B cell (primary cell): ENCODE data around the gene ZMYM2. TPM values are rescaled to one million over a fixed set of nuclear protein-coding genes. Genes with fewer than 3 reads are reported as not detected.

Experiments
- ATAC-seq: fragments of 200-7000 bp; cut with Tn5 transposase; one replicate; pipeline ENCODE4 v1.10.0; 2021; ENCODE audit warnings: low read depth, mild to moderate bottlenecking, moderate number of reproducible peaks, moderate library complexity
- CTCF ChIA-PET: fragments of 350-600 bp; sonication (Branson Sonifier 250); formaldehyde crosslinking; loops from one replicate; lab custom pipeline; 2021; ENCODE audit warnings: antibody characterized with exemption, inconsistent platforms; lab: Charles Lee
- POLR2A ChIA-PET: fragments of 350-600 bp; sonication (Branson Sonifier 250); formaldehyde crosslinking; loops from one replicate; lab custom pipeline; 2021; ENCODE audit warnings: antibody characterized with exemption; lab: Charles Lee
- DNase-seq: peaks from one replicate; pipeline ENCODE4 v3.0.0; 2013
- H2AFZ ChIP-seq: 2 replicates; pipeline ENCODE4 v1.6.1; 2012; ENCODE audit warnings: mild to moderate bottlenecking, low read depth, low read length; ENCODE audit not compliant: insufficient read depth, poor library complexity, severe bottlenecking
- H3K27ac ChIP-seq, 2 donors: 1 replicate in 1 of 2; 2 replicates in 1 of 2; pipeline ENCODE4 v1.5.1; 2012 to 2013; ENCODE audit warnings: low read length in 2 of 2, mild to moderate bottlenecking in 2 of 2, moderate library complexity in 1 of 2
- H3K27me3 ChIP-seq, 4 experiments: fragments of 200-600 bp in 1 of 4; sonication (generic) in 1 of 4; replicated peaks in 1 of 4; 1 replicate in 2 of 4; 2 replicates in 2 of 4; pipeline versions ENCODE4 v1.6.1 to v1.7.0; 2013 to 2016; ENCODE audit warnings: low read length in 3 of 4, mild to moderate bottlenecking in 2 of 4, mixed read lengths in 1 of 4, moderate library complexity in 1 of 4; ENCODE audit not compliant: insufficient read depth in 4 of 4, control insufficient read depth in 3 of 4; ENCODE audit errors: control extremely low read depth in 1 of 4
- H3K36me3 ChIP-seq, 2 experiments: replicated peaks in 1 of 2; 1 replicate in 1 of 2; 2 replicates in 1 of 2; pipeline versions ENCODE4 v1.6.1 to v1.7.1; 2013; ENCODE audit warnings: low read length in 1 of 2; ENCODE audit not compliant: insufficient read depth in 2 of 2, control insufficient read depth in 1 of 2; ENCODE audit errors: control extremely low read depth in 1 of 2, extremely low read depth in 1 of 2
- H3K4me1 ChIP-seq, 2 donors: fragments of 200-600 bp in 1 of 2; sonication (generic) in 1 of 2; 1 replicate in 1 of 2; 2 replicates in 1 of 2; pipeline versions ENCODE4 v1.5.1 to v1.6.1; 2013 to 2017; ENCODE audit warnings: low read length in 2 of 2; ENCODE audit not compliant: control insufficient read depth in 2 of 2, insufficient read depth in 2 of 2
- H3K4me2 ChIP-seq: replicated peaks from 2 replicates; pipeline ENCODE3; 2012; ENCODE audit warnings: mild to moderate bottlenecking, low read depth, low read length; ENCODE audit not compliant: poor library complexity, severe bottlenecking
- H3K4me3 ChIP-seq, 5 experiments: fragments of 200-600 bp in 1 of 5; sonication (generic) in 1 of 5; 1 replicate in 3 of 5; 2 replicates in 2 of 5; pipeline versions ENCODE4 v1.5.1 to v1.7.0; 2011 to 2016; ENCODE audit warnings: low read length in 4 of 5, mild to moderate bottlenecking in 4 of 5, low read depth in 2 of 5, control low read depth in 1 of 5, moderate library complexity in 1 of 5; ENCODE audit not compliant: insufficient read depth in 1 of 5; ENCODE audit errors: control extremely low read depth in 1 of 5, extremely low read depth in 1 of 5
- H3K79me2 ChIP-seq: fragments of 200-600 bp; sonication (generic); one replicate; pipeline ENCODE4 v1.6.0; 2016; ENCODE audit warnings: low read length; ENCODE audit not compliant: control insufficient read depth, insufficient read depth
- H3K9ac ChIP-seq: fragments of 200-600 bp; sonication (generic); 2 replicates; pipeline ENCODE4 v1.6.1; 2017; ENCODE audit warnings: mild to moderate bottlenecking, low read length, moderate library complexity
- H3K9me3 ChIP-seq, 3 donors: one replicate each; pipeline versions ENCODE4 v1.6.1 to v1.7.1; 2013; ENCODE audit warnings: low read length in 2 of 3; ENCODE audit not compliant: control insufficient read depth in 2 of 3, insufficient read depth in 1 of 3; ENCODE audit errors: control extremely low read depth in 1 of 3
- H4K20me1 ChIP-seq: 2 replicates; pipeline ENCODE4 v1.6.0; 2012; ENCODE audit warnings: mild to moderate bottlenecking, low read length; ENCODE audit not compliant: insufficient read depth, control insufficient read depth, poor library complexity, severe bottlenecking
- H3K27ac Mint-ChIP-seq: one replicate; pipeline ENCODE4 v1.8.0; 2021; ENCODE audit warnings: mixed read lengths
- H3K27me3 Mint-ChIP-seq: one replicate; pipeline ENCODE4 v1.8.0; 2021; ENCODE audit warnings: mixed read lengths
- H3K4me1 Mint-ChIP-seq: one replicate; pipeline ENCODE4 v1.8.0; 2021; ENCODE audit warnings: mixed read lengths
- H3K4me3 Mint-ChIP-seq: one replicate; pipeline ENCODE4 v1.8.0; 2021; ENCODE audit warnings: mixed read lengths
- H3K9me3 Mint-ChIP-seq: one replicate; pipeline ENCODE4 v1.8.0; 2022; ENCODE audit warnings: mixed read lengths; ENCODE audit not compliant: insufficient read depth
- EZH2 ChIP-seq: IDR thresholded peaks from 2 replicates; pipeline ENCODE4 v1.6.1; 2012; ENCODE audit warnings: borderline replicate concordance, low read depth, mild to moderate bottlenecking, moderate library complexity, low read length; ENCODE audit not compliant: insufficient read depth, poor library complexity, severe bottlenecking
- WGBS: methylation state at CpG from one replicate; pipeline ENCODE4 v1.1.5; 2013; ENCODE audit warnings: missing lambda C conversion rate; ENCODE audit not compliant: insufficient coverage; 5-methylcytosine and 5-hydroxymethylcytosine counted together
- intact Hi-C: fragments of 100-400 bp; cut with micrococcal nuclease; formaldehyde crosslinking; loops from one replicate; pipeline ENCODE4 v1.10.0; 2022
- polyA plus RNA-seq: library from polyadenylated mRNA; depleted of rRNA; stranded (reverse); fragments of >200 nt; gene quantifications from 2 replicates; pipeline ENCODE4 v1.2.3, GENCODE V29; 2012
- total RNA-seq, 2 donors: library from RNA; stranded (reverse); fragments of 120-200 nt in 1 of 2; gene quantifications; 1 replicate in 1 of 2; 2 replicates in 1 of 2; pipeline versions ENCODE4 v1.2.3 to v1.2.4, GENCODE V29; 2013 to 2022
- TF ChIP-seq, protein P1 (sequence below): fragments of 200-600 bp; IDR thresholded peaks from one replicate; pipeline ENCODE4 v1.8.0; 2022; ENCODE audit warnings: antibody characterized with exemption, mild to moderate bottlenecking

Gene ZMYM2
- total and polyA plus RNA-seq, 2 donors (not counting 1 experiment from before 2014, with no cell fraction given): 21.7 to 131 TPM

DNA sequence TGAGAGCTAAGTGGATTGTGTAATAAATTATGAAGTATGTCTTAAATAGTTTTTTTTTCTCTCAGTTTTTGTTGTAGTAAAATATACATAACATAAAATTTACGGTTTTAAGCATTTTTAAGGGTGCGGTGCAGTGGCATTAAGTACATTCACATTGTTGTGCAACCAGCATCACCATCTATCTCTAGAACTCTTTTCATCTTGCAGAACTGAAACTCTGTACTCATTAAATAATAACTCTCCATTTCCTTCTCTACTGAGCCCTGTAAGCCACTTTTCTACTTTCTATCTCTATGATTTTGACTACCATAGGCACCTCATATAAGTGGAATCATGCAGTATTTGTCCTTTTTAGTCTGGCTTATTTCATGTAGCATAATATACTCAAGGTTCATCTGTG, 115.2 kb downstream of the ZMYM2 start:
- ATAC-seq (peak; percentile 47), DNase-seq (peak; percentile 28)
- H3K79me2 ChIP-seq: no peaks in the 10 kb centered on the region
- Mint-ChIP-seq H3K9me3 (no peaks in the 10 kb centered on the region), H3K27ac (no peak overlapping the region), H3K4me1 (peaks cover 9% of the 10 kb centered on the region), H3K4me3 (no peak overlapping the region), H3K27me3 (no peaks in the 10 kb centered on the region)
- no peaks in the 10 kb centered on the region for H3K27me3 ChIP-seq
- no peak overlapping the region for H3K4me3 ChIP-seq
- TF ChIP-seq, protein P1, sequence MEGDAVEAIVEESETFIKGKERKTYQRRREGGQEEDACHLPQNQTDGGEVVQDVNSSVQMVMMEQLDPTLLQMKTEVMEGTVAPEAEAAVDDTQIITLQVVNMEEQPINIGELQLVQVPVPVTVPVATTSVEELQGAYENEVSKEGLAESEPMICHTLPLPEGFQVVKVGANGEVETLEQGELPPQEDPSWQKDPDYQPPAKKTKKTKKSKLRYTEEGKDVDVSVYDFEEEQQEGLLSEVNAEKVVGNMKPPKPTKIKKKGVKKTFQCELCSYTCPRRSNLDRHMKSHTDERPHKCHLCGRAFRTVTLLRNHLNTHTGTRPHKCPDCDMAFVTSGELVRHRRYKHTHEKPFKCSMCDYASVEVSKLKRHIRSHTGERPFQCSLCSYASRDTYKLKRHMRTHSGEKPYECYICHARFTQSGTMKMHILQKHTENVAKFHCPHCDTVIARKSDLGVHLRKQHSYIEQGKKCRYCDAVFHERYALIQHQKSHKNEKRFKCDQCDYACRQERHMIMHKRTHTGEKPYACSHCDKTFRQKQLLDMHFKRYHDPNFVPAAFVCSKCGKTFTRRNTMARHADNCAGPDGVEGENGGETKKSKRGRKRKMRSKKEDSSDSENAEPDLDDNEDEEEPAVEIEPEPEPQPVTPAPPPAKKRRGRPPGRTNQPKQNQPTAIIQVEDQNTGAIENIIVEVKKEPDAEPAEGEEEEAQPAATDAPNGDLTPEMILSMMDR: no peak
- TF ChIP-seq EZH2: no peak
- POLR2A ChIA-PET: no interaction called here
- intact Hi-C loops: no loop called here
- CTCF ChIA-PET: interaction anchor here (0.6 to 1.1 kb wide), 2 partner anchors 44 to 147 kb away, joined by 3 read pairs; no protein-coding TSS in a partner anchor
- H3K4me2 ChIP-seq: peak overlapping the region; percentile 34
- H3K9me3 ChIP-seq: peaks cover 0 to 1% (median 0%) of the 10 kb centered on the region in 3 donors
- H3K4me1 ChIP-seq: peaks cover 7 to 9% of the 10 kb centered on the region in 2 donors
- H3K36me3 ChIP-seq: peaks cover 9 to 19% of the 10 kb centered on the region in 2 experiments
- peak overlapping the region in 1 of 2 donors; percentile 24 for H3K27ac ChIP-seq
- no CpG with 5 or more reads among the region's 2 CpGs for WGBS
- no peak overlapping the region for H2AFZ ChIP-seq
- no peaks in the 10 kb centered on the region for H4K20me1 ChIP-seq
- H3K9ac ChIP-seq: no peak overlapping the region

DNA sequence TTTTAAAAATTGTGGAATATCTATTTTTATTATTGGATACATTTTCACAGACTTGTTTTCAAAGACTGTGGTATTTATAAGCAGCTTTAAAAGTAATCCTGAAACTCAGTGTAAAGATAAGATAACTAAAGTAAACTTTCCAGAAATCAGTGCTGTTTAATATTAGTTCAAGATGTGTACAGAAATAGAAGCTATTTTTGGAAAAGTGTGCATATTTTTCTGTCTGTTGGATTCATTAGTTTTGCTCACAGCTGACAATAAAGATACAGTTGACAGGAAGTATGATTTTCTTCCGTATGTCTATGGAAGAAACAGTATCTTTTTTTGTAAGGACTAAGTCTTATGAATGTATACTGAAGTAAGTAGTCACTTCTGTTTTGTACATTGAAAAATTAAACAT, 116.4 kb downstream of the ZMYM2 start:
- TF ChIP-seq, protein P1: no peak
- no peak for TF ChIP-seq EZH2
- no peak overlapping the region for H3K4me3 ChIP-seq
- H3K9ac ChIP-seq: no peak overlapping the region
- H4K20me1 ChIP-seq: no peaks in the 10 kb centered on the region
- no CpG with 5 or more reads among the region's 1 CpG for WGBS
- no peak overlapping the region for H3K4me3 Mint-ChIP-seq
- intact Hi-C loops: no loop called here
- no peaks in the 10 kb centered on the region for H3K27me3 ChIP-seq
- H3K4me1 Mint-ChIP-seq: peaks cover 9% of the 10 kb centered on the region
- H3K4me2 ChIP-seq: no peak overlapping the region
- no peak for ATAC-seq
- H3K9me3 Mint-ChIP-seq: no peaks in the 10 kb centered on the region
- CTCF ChIA-PET: no interaction called here
- DNase-seq: no peak
- POLR2A ChIA-PET: no interaction called here
- H3K9me3 ChIP-seq: peaks cover 0 to 1% (median 0%) of the 10 kb centered on the region in 3 donors
- no peak overlapping the region for H3K27ac ChIP-seq
- H3K36me3 ChIP-seq: peaks cover 9 to 19% of the 10 kb centered on the region in 2 experiments
- H3K4me1 ChIP-seq: peaks cover 7 to 9% of the 10 kb centered on the region in 2 donors
- H3K79me2 ChIP-seq: no peaks in the 10 kb centered on the region
- H3K27me3 Mint-ChIP-seq: no peaks in the 10 kb centered on the region
- no peak overlapping the region for H3K27ac Mint-ChIP-seq
- no peak overlapping the region for H2AFZ ChIP-seq
